Liver (tissue), 9 donors: ENCODE results near the gene NAP1L4. TPM values are rescaled to one million over a fixed set of nuclear protein-coding genes. Genes with fewer than 3 reads are reported as not detected.

Experiments
- DNase-seq: peaks from one replicate; pipeline ENCODE4 v3.0.0-alpha.2; 2017; ENCODE audit warnings: low spot score
- H3K27ac ChIP-seq, 2 donors: one replicate each; pipeline ENCODE4 v1.7.0; 2013; ENCODE audit warnings: inconsistent platforms in 2 of 2, low read length in 2 of 2, control low read depth in 1 of 2, low read depth in 1 of 2, mild to moderate bottlenecking in 1 of 2
- H3K27me3 ChIP-seq, 4 donors: one replicate each; pipeline versions ENCODE4 v1.6.1 to v1.7.0; 2013; ENCODE audit warnings: low read length in 3 of 4, inconsistent platforms in 1 of 4, mild to moderate bottlenecking in 1 of 4, moderate library complexity in 1 of 4; ENCODE audit not compliant: control insufficient read depth in 4 of 4, insufficient read depth in 4 of 4
- H3K36me3 ChIP-seq, 4 donors: one replicate each; pipeline versions ENCODE4 v1.6.1 to v1.7.0; 2013; ENCODE audit warnings: low read length in 3 of 4, mild to moderate bottlenecking in 3 of 4, low read depth in 1 of 4, moderate library complexity in 1 of 4; ENCODE audit not compliant: control insufficient read depth in 4 of 4, insufficient read depth in 3 of 4
- H3K4me1 ChIP-seq, 4 donors: one replicate each; pipeline versions ENCODE4 v1.6.1 to v1.7.0; 2013; ENCODE audit warnings: low read length in 3 of 4, mild to moderate bottlenecking in 3 of 4, moderate library complexity in 1 of 4; ENCODE audit not compliant: control insufficient read depth in 4 of 4, insufficient read depth in 4 of 4
- H3K4me3 ChIP-seq, 3 donors: one replicate each; pipeline versions ENCODE4 v1.6.1 to v1.7.0; 2013; ENCODE audit warnings: low read length in 3 of 3, control low read depth in 1 of 3, low read depth in 1 of 3, mild to moderate bottlenecking in 1 of 3
- H3K9ac ChIP-seq, 2 donors: one replicate each; pipeline ENCODE4 v1.7.0; 2013; ENCODE audit warnings: low read length in 2 of 2, mild to moderate bottlenecking in 2 of 2, moderate library complexity in 2 of 2, control low read depth in 1 of 2, low read depth in 1 of 2
- H3K9me3 ChIP-seq, 4 donors: one replicate each; pipeline versions ENCODE4 v1.6.1 to v1.7.0; 2013; ENCODE audit warnings: low read length in 3 of 4; ENCODE audit not compliant: control insufficient read depth in 4 of 4
- EGR1 ChIP-seq, 2 donors: IDR thresholded peaks; 2 replicates each; pipeline ENCODE4 v1.6.1; 2016 to 2018; ENCODE audit warnings: antibody characterized with exemption in 2 of 2, low read depth in 2 of 2
- FOXA1 ChIP-seq: IDR thresholded peaks from 2 replicates; pipeline ENCODE4 v1.6.1; 2016; ENCODE audit warnings: antibody characterized with exemption
- FOXA2 ChIP-seq: IDR thresholded peaks from 2 replicates; pipeline ENCODE4 v1.6.1; 2016; ENCODE audit warnings: antibody characterized with exemption
- GABPA ChIP-seq, 2 donors: IDR thresholded peaks in 1 of 2; conservative IDR thresholded peaks in 1 of 2; 2 replicates each; pipeline ENCODE4 v1.6.1; 2016; ENCODE audit warnings: antibody characterized with exemption in 2 of 2, mild to moderate bottlenecking in 1 of 2, moderate library complexity in 1 of 2
- HNF4A ChIP-seq, 2 donors: conservative IDR thresholded peaks; 2 replicates each; pipeline ENCODE4 v1.6.1; 2016; ENCODE audit warnings: antibody characterized with exemption in 2 of 2, mild to moderate bottlenecking in 2 of 2
- HNF4G ChIP-seq: IDR thresholded peaks from 2 replicates; pipeline ENCODE4 v1.6.1; 2016; ENCODE audit warnings: antibody characterized with exemption
- JUND ChIP-seq, 2 donors: IDR thresholded peaks; 2 replicates each; pipeline ENCODE4 v1.6.1; 2016; ENCODE audit warnings: antibody characterized with exemption in 2 of 2
- MAX ChIP-seq: IDR thresholded peaks from 2 replicates; pipeline ENCODE4 v1.6.1; 2016; ENCODE audit warnings: antibody characterized with exemption
- NR2F2 ChIP-seq: IDR thresholded peaks from 2 replicates; pipeline ENCODE4 v1.6.1; 2016; ENCODE audit warnings: antibody characterized with exemption
- RAD21 ChIP-seq, 2 donors: IDR thresholded peaks; 2 replicates each; pipeline ENCODE4 v1.6.1; 2016; ENCODE audit warnings: antibody characterized with exemption in 2 of 2, mild to moderate bottlenecking in 2 of 2
- REST ChIP-seq: IDR thresholded peaks from 2 replicates; pipeline ENCODE4 v1.6.1; 2016; ENCODE audit warnings: antibody characterized with exemption, mild to moderate bottlenecking
- SP1 ChIP-seq: IDR thresholded peaks from 2 replicates; pipeline ENCODE4 v1.6.1; 2018; ENCODE audit warnings: antibody characterized with exemption, mild to moderate bottlenecking
- TAF1 ChIP-seq: conservative IDR thresholded peaks from 2 replicates; pipeline ENCODE4 v1.6.1; 2016; ENCODE audit warnings: antibody characterized with exemption, mild to moderate bottlenecking
- YY1 ChIP-seq: IDR thresholded peaks from 2 replicates; pipeline ENCODE4 v1.6.1; 2016; ENCODE audit warnings: antibody characterized with exemption, mild to moderate bottlenecking
- WGBS: extraction: QIAGEN DNeasy Blood & Tissue Kit; methylation state at CpG from one replicate; pipeline ENCODE4 v1.1.7; 2013; 5-methylcytosine and 5-hydroxymethylcytosine counted together
- polyA plus RNA-seq, 2 donors: library from polyadenylated mRNA; stranded (reverse) in 1 of 2; unstranded in 1 of 2; fragments of 200-250 nt in 1 of 2; fragments of >200 nt in 1 of 2; fragmentation: Nextera tagmentation in 1 of 2; extraction: Ambion mirVana in 1 of 2; gene quantifications; one replicate each; pipeline versions ENCODE4 v1.2.1 to v1.2.3, GENCODE V29; 2013 to 2015
- total RNA-seq, 2 donors: library from RNA; depleted of rRNA; stranded (reverse); fragments of >200 nt; gene quantifications; one replicate each; pipeline ENCODE4 v1.2.3, GENCODE V29; 2014
- TF ChIP-seq, protein P1 (sequence below): fragments of 150-350 bp; IDR thresholded peaks from 2 replicates; pipeline ENCODE4 v1.5.1; 2017; ENCODE audit warnings: improper control_type of control experiment, low read depth, low read length; ENCODE audit not compliant: missing input control
- TF ChIP-seq, protein P2 (sequence below): IDR thresholded peaks from 2 replicates; pipeline ENCODE4 v1.6.1; 2016; ENCODE audit warnings: antibody characterized with exemption
- TF ChIP-seq, protein P3 (sequence below): IDR thresholded peaks from 2 replicates; pipeline ENCODE4 v1.6.1; 2016; ENCODE audit warnings: antibody characterized with exemption
- donor health status: healthy.
- donor health status: healthy.
- donor health status: healthy.
- donor health status: healthy.
- donor health status: healthy.

The NAP1L4 gene
- total and polyA plus RNA-seq, 4 donors, result 33.2 to 110 (median 46.7) TPM

GRCh38 chr11:2992997-2993325 lies 832 bp upstream of the NAP1L4 start (continued):
- TF ChIP-seq REST, result no peak
- no peak for TF ChIP-seq TAF1
- no peak for TF ChIP-seq YY1

DNA sequence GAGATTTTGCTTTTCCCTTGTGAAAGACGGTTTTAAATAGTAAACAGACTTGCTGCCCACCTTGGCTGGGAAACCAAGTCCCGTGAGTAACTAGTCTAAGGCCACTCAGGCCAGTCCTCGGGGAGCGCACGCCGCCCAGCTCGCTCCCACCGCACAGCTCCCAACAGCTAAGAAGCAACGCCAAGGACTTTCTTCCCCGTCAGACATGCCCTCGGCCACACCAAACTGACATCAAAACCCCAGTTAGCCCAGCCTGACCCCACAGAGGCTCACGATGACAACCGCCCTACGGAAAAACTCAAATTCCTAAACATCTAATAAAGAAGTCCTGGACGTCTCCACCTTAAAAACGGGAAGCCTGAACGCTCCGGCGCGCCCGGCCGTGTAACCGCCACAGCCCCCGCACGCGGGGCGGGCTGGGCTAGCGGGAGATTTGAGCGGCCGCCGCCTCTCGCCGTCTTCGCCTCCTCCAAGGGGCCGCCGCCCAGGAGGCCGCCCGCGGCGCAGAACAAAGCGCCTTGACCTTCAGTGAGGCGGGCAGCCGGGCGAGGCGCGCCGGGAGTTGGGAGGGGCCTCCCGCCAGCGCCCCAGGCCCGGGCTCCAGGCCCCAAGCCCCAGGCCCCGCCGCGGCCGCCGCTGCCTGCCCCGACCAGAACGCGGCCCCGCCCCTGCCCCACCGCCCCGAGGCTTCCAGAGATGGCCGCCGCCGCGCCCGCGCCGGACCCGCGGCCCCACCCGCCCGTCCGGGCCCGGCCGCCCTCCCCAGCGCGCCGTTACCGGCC lies 486 bp downstream of the NAP1L4 start:
- no peak for DNase-seq
- Histone ChIP-seq H3K27me3 (no peaks in the 10 kb centered on the region), H3K9ac (peak overlapping the region; percentile 63 to 93), H3K4me1 (peaks cover 7 to 42% (median 36%) of the 10 kb centered on the region in 4 donors), H3K9me3 (no peaks in the 10 kb centered on the region), H3K36me3 (no peaks in the 10 kb centered on the region), H3K27ac (peak overlapping the region; percentile 77 to 92), H3K4me3 (peak overlapping the region; percentile 73 to 96 (median 76))
- WGBS, result under 1% methylated on average over 79 of the region's 79 CpGs
- TF ChIP-seq FOXA2 (no peak), RAD21 (IDR thresholded peaks at IDR 0.05) (no peak), FOXA1 (no peak), MAX (no peak), TAF1 (no peak), NR2F2 (no peak), REST (no peak), GABPA (IDR thresholded peaks at IDR 0.05 in 1 of 2, conservative IDR thresholded peaks at IDR 0.05 in 1 of 2) (no peak), JUND (IDR thresholded peaks at IDR 0.05) (no peak), YY1 (no peak), SP1 (no peak), HNF4G (no peak), EGR1 (IDR thresholded peaks at IDR 0.05; ENCODE audit: low read depth in 2 of 2) (no peak), HNF4A (conservative IDR thresholded peaks at IDR 0.05) (no peak)
- TF ChIP-seq, protein P1, sequence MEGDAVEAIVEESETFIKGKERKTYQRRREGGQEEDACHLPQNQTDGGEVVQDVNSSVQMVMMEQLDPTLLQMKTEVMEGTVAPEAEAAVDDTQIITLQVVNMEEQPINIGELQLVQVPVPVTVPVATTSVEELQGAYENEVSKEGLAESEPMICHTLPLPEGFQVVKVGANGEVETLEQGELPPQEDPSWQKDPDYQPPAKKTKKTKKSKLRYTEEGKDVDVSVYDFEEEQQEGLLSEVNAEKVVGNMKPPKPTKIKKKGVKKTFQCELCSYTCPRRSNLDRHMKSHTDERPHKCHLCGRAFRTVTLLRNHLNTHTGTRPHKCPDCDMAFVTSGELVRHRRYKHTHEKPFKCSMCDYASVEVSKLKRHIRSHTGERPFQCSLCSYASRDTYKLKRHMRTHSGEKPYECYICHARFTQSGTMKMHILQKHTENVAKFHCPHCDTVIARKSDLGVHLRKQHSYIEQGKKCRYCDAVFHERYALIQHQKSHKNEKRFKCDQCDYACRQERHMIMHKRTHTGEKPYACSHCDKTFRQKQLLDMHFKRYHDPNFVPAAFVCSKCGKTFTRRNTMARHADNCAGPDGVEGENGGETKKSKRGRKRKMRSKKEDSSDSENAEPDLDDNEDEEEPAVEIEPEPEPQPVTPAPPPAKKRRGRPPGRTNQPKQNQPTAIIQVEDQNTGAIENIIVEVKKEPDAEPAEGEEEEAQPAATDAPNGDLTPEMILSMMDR, result no peak
- TF ChIP-seq, protein P2, sequence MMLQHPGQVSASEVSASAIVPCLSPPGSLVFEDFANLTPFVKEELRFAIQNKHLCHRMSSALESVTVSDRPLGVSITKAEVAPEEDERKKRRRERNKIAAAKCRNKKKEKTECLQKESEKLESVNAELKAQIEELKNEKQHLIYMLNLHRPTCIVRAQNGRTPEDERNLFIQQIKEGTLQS, result no peak
- TF ChIP-seq, protein P3, sequence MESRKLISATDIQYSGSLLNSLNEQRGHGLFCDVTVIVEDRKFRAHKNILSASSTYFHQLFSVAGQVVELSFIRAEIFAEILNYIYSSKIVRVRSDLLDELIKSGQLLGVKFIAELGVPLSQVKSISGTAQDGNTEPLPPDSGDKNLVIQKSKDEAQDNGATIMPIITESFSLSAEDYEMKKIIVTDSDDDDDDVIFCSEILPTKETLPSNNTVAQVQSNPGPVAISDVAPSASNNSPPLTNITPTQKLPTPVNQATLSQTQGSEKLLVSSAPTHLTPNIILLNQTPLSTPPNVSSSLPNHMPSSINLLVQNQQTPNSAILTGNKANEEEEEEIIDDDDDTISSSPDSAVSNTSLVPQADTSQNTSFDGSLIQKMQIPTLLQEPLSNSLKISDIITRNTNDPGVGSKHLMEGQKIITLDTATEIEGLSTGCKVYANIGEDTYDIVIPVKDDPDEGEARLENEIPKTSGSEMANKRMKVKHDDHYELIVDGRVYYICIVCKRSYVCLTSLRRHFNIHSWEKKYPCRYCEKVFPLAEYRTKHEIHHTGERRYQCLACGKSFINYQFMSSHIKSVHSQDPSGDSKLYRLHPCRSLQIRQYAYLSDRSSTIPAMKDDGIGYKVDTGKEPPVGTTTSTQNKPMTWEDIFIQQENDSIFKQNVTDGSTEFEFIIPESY, result no peak
